ENCODE results near the gene VCAM1.
"Not testable (repeated sequence)": the region's sequence is repeated elsewhere in the genome, so short reads cannot be mapped to it uniquely, and the experiment has no call there.

Gene VCAM1

GRCh38 chr1:100775483-100775882 is 55.9 kb downstream of the VCAM1 start:
- POLR2A ChIA-PET = no interaction called here

GRCh38 chr1:100778748-100779147 is 59.2 kb downstream of the VCAM1 start:
- ChIA-PET POLR2A (no interaction called here), CTCF (no interaction called here)
- TF ChIP-seq CTCF (IDR thresholded peaks at IDR 0.05; ENCODE audit: control extremely low read depth, extremely low read depth, low read depth, missing control alignments) = no peak
- no peak for DNase-seq (ENCODE audit: extremely low spot score)

More at GRCh38 chr1:100775483-100775882, 55.9 kb downstream of the VCAM1 start:
- no peak for DNase-seq (ENCODE audit: extremely low spot score)
- TF ChIP-seq CTCF (IDR thresholded peaks at IDR 0.05; ENCODE audit: control extremely low read depth, extremely low read depth, low read depth, missing control alignments) = no peak
- CTCF ChIA-PET = no interaction called here

- CTCF ChIA-PET = no interaction called here
- TF ChIP-seq CTCF (IDR thresholded peaks at IDR 0.05; ENCODE audit: control extremely low read depth, extremely low read depth, low read depth, missing control alignments) = no peak
- POLR2A ChIA-PET = no interaction called here
- no peak for DNase-seq (ENCODE audit: extremely low spot score)
Measured at GRCh38 chr1:100780814-100781213, 61.3 kb downstream of the VCAM1 start.

GRCh38 chr1:100781728-100782127 is 62.2 kb downstream of the VCAM1 start:
- POLR2A ChIA-PET; DNase-seq (ENCODE audit: extremely low spot score); CTCF ChIA-PET: not testable (repeated sequence)

GRCh38 chr1:100782473-100783039 is 63.0 kb downstream of the VCAM1 start:
- no peak for TF ChIP-seq CTCF (IDR thresholded peaks at IDR 0.05; ENCODE audit: control extremely low read depth, extremely low read depth, low read depth, missing control alignments)
- POLR2A ChIA-PET = no interaction called here
- CTCF ChIA-PET = no interaction called here
- no peak for DNase-seq (ENCODE audit: extremely low spot score)

GRCh38 chr1:100785470-100786052 is 66.0 kb downstream of the VCAM1 start:
- DNase-seq (ENCODE audit: extremely low spot score) = no peak
- TF ChIP-seq CTCF (IDR thresholded peaks at IDR 0.05; ENCODE audit: control extremely low read depth, extremely low read depth, low read depth, missing control alignments) = no peak
- ChIA-PET POLR2A (no interaction called here), CTCF (interaction anchor here (0.7 kb wide), 1 partner anchor 9 kb away, joined by 3 read pairs; no protein-coding TSS in a partner anchor)

- POLR2A ChIA-PET = no interaction called here
- CTCF ChIA-PET = no interaction called here
- TF ChIP-seq CTCF (IDR thresholded peaks at IDR 0.05; ENCODE audit: control extremely low read depth, extremely low read depth, low read depth, missing control alignments) = no peak
- no peak for DNase-seq (ENCODE audit: extremely low spot score)
Measured at GRCh38 chr1:100786870-100787269, 67.3 kb downstream of the VCAM1 start.

All from GM10248 (cell line).